Myocyte (in vitro differentiated cells): Measurements from ENCODE around the gene UXT. TPM values are rescaled to one million over a fixed set of nuclear protein-coding genes. Genes with fewer than 3 reads are reported as not detected.
"Not testable (repeated sequence)": the region's sequence is repeated elsewhere in the genome, so short reads cannot be mapped to it uniquely, and the experiment has no call there.

Experiments used
- DNase-seq: peaks from one replicate; pipeline ENCODE4 v3.0.0-alpha.2; 2012; ENCODE audit warnings: low read depth
- polyA plus RNA-seq: library from polyadenylated mRNA; unstranded; fragments of >200 nt; gene quantifications from one replicate; pipeline ENCODE4 v1.2.1, GENCODE V29; 2012; ENCODE audit warnings: missing spikeins
- total RNA-seq: library from RNA; depleted of rRNA; stranded (reverse); fragments of >200 nt; gene quantifications from 2 replicates; pipeline ENCODE4 v1.2.3, GENCODE V29; 2014

UXT gene, protein sequence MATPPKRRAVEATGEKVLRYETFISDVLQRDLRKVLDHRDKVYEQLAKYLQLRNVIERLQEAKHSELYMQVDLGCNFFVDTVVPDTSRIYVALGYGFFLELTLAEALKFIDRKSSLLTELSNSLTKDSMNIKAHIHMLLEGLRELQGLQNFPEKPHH
- total RNA-seq, result 85.3 and 115 TPM in 2 replicates
- 148 TPM for polyA plus RNA-seq

- peak; percentile 92 for DNase-seq
Measured at GRCh38 chrX:47658684-47659420, at the start of gene UXT. TSS of gene UXT (minus strand) at chrX:47659180. CDS start at chrX:47658927, 253 bp downstream.

DNA sequence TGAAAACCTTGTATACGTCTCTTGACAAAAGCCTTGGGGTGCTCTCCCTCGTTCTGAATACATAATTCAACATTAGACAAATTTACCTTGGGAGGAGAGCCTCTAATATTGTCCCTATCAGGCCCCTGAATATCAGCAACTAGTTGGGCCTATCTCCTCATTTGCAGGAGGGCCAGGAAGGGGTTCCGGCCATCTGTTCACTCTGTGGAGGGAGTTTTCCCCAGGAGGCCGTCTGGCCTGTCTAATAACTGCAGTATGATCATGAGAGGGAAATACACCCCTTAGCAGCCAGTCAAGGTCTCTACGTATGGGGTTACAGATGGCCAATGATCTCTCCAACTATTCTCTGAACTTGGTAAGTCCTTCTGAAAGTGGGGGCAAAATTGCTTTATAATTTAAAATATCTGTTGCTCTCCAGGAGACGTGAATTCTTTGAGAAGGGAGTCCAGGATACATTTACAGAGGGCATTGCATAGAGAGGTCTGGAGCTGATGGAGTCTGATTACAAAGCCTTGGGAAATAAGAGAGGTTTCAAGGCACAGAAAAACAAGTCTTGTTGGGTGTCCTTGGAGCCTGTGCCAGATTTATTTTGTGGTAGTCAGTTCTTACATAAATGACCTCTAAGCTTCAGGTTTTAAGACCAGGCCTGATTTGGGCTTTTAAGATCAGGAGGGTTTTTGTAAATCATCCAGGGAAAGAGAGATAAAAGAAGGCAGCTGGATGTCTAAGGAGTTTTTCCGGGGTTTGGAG lies 48.2 kb upstream of the UXT start:
- DNase-seq, result peak; percentile 35

- peak; percentile 40 for DNase-seq
Measured at GRCh38 chrX:47706575-47706974, 47.6 kb upstream of the UXT start.

GRCh38 chrX:47704736-47705135 lies 45.8 kb upstream of the UXT start:
- DNase-seq, result no peak

DNA sequence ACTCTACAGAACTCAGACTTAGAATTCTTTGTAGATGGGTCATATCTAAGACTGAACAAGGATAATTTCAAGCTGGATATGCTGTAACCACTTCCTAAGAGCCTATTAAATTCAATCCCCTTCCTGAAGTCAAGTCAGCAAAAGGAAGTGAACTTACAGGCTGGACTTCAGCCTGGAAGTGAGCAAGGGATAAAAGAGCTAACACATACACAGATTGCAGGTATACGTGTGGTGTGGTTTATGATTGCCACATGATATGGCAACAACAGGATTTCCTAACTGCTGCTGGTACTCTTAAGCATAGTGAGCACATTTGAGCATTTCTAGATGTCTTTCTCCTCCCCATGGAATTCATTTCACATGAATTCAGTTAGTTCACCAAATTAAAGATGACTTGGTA lies 38.2 kb upstream of the UXT start:
- DNase-seq, result no peak

- DNase-seq, result peak; percentile 26
Measured at GRCh38 chrX:47690175-47690574, 31.2 kb upstream of the UXT start.

- DNase-seq, result no peak
Measured at GRCh38 chrX:47687263-47687662, 28.3 kb upstream of the UXT start.

DNA sequence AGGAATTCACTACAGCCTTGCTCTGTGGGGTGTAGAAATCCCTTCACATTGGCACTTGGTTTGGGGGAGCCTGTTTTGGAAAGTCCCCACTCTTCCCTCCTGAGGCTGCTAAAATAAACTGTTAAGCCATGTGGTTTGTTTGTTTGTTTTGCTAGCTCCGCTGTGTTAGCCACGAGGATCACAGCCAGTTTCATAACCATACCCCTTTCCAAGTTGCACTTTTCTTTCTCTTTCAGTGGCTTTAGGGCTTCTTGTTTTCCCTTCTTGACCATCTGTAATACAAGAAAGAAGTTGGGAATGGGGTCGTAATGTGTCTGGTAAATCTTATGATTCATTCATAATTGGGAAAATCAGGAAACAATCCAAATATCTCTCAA lies 24.8 kb upstream of the UXT start:
- DNase-seq, result no peak

- peak; percentile 78 for DNase-seq
Measured at GRCh38 chrX:47683184-47683828, 24.3 kb upstream of the UXT start.

- DNase-seq, result not testable (repeated sequence)
Measured at GRCh38 chrX:47675959-47676859, 17.2 kb upstream of the UXT start.

GRCh38 chrX:47674776-47675175 lies 15.8 kb upstream of the UXT start:
- no peak for DNase-seq

DNA sequence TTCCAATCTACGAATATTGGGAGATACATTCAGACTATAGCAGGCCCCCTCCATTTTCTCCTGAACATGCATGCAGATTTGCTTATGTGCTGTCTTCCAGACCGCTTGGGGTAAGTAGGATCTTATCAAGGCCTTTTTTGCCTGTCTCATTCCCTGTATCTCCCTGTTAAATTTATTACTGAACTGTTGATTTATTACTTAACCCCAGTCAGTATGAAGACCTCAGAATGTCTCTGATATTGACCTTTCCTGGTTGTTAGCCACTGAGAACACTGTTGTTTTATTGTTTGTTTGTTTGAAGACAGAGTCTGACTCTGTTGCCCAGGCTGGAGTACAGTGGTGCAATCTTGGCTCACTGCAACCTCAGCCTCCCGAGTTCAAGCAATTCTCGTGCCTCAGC lies 6.8 kb upstream of the UXT start:
- DNase-seq, result not testable (repeated sequence)

DNA sequence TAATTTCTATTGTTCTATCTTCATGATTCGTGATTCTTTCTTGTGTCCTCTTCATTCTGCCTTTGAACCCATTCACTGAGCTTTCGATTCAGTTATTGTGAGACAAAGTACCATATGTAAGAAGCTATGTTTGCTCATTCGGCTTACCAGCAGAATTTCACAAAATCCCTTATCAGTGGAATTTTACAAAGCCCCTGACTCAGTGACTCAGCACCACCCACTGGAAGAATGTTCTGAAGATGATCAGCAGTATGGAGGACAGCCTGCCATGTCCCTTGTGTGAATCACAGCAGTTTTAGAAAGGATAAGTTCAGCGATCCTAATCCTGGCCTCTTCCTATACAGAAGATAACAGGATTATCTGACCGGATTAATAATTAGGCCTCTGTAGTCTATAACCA lies 5.8 kb upstream of the UXT start:
- DNase-seq, result no peak

DNA sequence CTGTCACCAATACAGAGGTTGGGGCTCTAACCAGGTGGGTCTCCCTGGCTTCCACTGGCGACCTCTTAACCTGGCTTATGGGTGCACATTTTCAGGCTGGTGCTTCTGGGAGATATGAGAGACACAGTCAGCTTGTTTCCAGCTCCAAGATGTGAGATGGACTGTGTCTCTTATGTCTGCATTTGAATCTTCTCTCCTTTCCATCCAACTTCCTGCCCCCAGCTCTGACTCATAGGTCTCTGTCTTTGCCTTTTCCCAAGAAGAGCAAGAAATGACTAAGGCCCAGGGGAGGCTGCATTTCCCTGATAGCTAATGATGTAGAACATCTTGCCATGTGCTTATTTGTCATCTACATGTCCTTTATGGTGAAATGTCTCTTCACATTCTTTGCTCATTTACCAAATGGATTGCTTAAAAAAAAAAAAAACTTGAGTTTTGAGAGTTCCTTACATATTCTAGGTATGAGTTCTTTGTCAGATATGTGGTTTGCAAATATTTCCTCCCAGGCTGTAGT lies 3.2 kb upstream of the UXT start:
- DNase-seq, result peak; percentile 63

DNA sequence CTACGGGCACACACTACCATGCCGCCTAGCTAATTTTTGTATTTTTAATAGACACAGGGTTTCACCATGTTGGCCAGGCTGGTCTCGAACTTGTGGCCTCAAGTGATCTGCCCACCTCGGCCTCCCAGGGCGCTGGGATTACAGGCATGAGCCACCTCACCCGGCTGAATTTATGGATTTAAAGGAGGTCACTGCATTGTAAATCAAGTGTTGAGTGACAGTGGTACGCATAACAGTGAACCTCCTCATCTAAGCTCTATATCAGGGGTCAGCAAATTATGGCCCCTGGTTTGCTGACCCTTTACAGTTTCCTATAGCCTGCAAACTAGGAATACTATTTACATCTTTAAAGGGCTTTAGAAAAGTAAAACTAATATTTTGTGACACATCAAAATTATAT lies 2.6 kb upstream of the UXT start:
- no peak for DNase-seq

DNA sequence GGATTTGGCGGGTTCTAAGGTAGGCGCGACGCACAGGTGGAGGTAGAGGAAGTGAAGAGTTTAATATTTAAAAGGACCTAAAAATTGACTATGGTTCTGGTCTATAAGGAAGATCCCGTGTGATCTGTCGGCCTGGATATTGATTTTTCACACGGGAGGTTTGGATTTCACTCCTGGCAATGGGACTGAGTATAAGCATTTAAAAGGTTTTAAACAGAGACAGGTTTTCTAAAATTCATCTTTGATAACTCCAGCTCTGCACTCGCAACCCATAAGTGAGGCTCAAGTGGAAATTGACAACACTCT lies 394 bp upstream of the UXT start:
- no peak for DNase-seq

DNA sequence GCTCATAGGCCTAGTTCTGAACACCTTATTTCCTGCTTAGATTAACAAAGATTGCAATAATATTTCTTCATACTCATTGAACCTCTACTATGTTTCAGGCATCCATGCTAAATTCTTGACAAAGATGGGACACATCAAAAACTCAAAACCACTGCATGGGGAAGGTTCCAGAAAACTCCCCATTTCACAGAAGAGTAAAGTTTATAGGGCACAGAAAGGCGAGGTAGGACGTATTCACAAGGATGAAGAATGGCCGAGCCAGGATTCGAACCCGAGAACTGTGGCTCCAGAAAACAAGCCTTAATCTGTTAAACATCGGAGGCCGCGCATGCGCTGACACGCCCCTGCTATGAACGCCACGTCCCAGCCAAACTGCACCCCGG lies 688 bp downstream of the UXT start:
- DNase-seq, result no peak

DNA sequence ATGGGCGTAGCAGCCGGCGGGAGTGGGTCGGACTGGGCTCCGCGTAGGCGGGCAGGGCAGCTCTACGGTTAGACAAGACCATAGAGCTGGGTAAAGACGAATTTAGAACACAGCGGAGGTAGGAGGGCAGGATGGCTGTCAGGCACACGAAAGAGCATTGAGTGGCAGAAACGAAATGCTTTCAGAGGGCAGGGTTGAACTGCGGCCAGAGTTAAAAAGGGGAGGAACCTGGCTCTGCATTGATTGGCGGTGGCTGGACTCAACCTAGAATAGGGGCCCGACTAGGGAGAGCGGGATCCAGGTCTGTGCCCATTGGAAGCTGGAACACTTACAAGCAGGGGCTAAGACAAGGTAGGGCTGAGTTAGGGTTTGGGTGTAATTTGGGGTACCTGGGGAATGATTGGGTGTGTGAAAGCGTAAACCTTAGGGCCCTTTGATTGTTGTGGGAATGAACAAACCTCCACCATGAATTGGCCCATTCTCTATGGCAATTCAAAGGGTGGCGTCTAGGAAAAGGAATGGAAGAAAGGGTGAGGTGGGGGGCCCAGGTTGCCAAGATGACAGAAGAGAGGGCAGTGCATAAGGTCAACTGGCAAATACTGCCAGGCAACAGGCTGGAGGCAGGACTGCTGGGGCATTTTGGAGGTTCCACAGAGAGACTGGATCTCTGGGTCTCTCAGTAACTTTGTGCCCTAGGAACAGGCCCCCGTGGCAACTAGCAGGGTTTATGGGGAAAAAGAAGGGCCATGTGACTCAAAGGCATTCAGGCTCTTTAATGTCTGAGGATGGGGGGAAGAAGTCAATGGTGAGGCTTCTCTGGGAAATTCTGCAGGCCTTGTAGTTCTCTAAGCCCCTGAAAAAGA lies 7.7 kb downstream of the UXT start:
- DNase-seq, result no peak

GRCh38 chrX:47650164-47651042 lies 8.6 kb downstream of the UXT start, which contains the start of gene ELK1:
TSS of gene ELK1 (minus strand) at chrX:47650563. CDS start at chrX:47641441, 9,122 bp downstream.
- DNase-seq, result peak; percentile 99
